ENCODE results near the gene NELL1. TPM values are rescaled to one million over a fixed set of nuclear protein-coding genes. Genes with fewer than 3 reads are reported as not detected.
"Not testable (repeated sequence)": the region's sequence is repeated elsewhere in the genome, so short reads cannot be mapped to it uniquely, and the experiment has no call there.

Gene NELL1
- total and polyA plus RNA-seq, 9 donors = 5.5 to 9.9 (median 7.6) TPM

GRCh38 chr11:21260101-21260500 lies 590.7 kb downstream of the NELL1 start:
- Histone ChIP-seq H3K4me3 (ENCODE audit: low read length) (no peak overlapping the region), H3K4me1 (ENCODE audit: control insufficient read depth, insufficient read depth, low read length) (no peaks in the 10 kb centered on the region), H3K27me3 (ENCODE audit: control insufficient read depth, insufficient read depth, low read length) (no peaks in the 10 kb centered on the region), H3K27ac (ENCODE audit: low read length) (no peak overlapping the region), H3K9me3 (replicated peaks; ENCODE audit: control insufficient read depth, low read depth, low read length) (no peaks in the 10 kb centered on the region), H3K36me3 (ENCODE audit: control insufficient read depth, insufficient read depth, low read length) (no peaks in the 10 kb centered on the region)
- DNase-seq = no peak

- H3K27ac ChIP-seq (ENCODE audit: low read length) = no peak overlapping the region
- no peak overlapping the region for H3K4me3 ChIP-seq (ENCODE audit: low read length)
- no peak for DNase-seq
- H3K27me3 ChIP-seq (ENCODE audit: control insufficient read depth, insufficient read depth, low read length) = no peaks in the 10 kb centered on the region
- no CpG with 5 or more reads among the region's 4 CpGs for WGBS (ENCODE audit: insufficient coverage)
- H3K36me3 ChIP-seq (ENCODE audit: control insufficient read depth, insufficient read depth, low read length) = no peaks in the 10 kb centered on the region
- H3K9me3 ChIP-seq (replicated peaks; ENCODE audit: control insufficient read depth, low read depth, low read length) = no peaks in the 10 kb centered on the region
- no peaks in the 10 kb centered on the region for H3K4me1 ChIP-seq (ENCODE audit: control insufficient read depth, insufficient read depth, low read length)
Measured at GRCh38 chr11:21262992-21263391, 593.6 kb downstream of the NELL1 start.

- H3K4me1 ChIP-seq (ENCODE audit: control insufficient read depth, insufficient read depth, low read length) = no peaks in the 10 kb centered on the region
- no peak overlapping the region for H3K27ac ChIP-seq (ENCODE audit: low read length)
- H3K27me3 ChIP-seq (ENCODE audit: control insufficient read depth, insufficient read depth, low read length) = no peaks in the 10 kb centered on the region
- no peaks in the 10 kb centered on the region for H3K9me3 ChIP-seq (replicated peaks; ENCODE audit: control insufficient read depth, low read depth, low read length)
- no peak for DNase-seq
- no peak overlapping the region for H3K4me3 ChIP-seq (ENCODE audit: low read length)
- no CpG with 5 or more reads among the region's 1 CpG for WGBS (ENCODE audit: insufficient coverage)
- H3K36me3 ChIP-seq (ENCODE audit: control insufficient read depth, insufficient read depth, low read length) = no peaks in the 10 kb centered on the region
Measured at GRCh38 chr11:21264125-21264524, 594.7 kb downstream of the NELL1 start.

- DNase-seq = no peak
- Histone ChIP-seq H3K27ac (ENCODE audit: low read length) (no peak overlapping the region), H3K9me3 (replicated peaks; ENCODE audit: control insufficient read depth, low read depth, low read length) (no peaks in the 10 kb centered on the region), H3K4me3 (ENCODE audit: low read length) (no peak overlapping the region), H3K27me3 (ENCODE audit: control insufficient read depth, insufficient read depth, low read length) (no peaks in the 10 kb centered on the region), H3K4me1 (ENCODE audit: control insufficient read depth, insufficient read depth, low read length) (no peaks in the 10 kb centered on the region), H3K36me3 (ENCODE audit: control insufficient read depth, insufficient read depth, low read length) (no peaks in the 10 kb centered on the region)
- WGBS (ENCODE audit: insufficient coverage) = no CpG with 5 or more reads among the region's 2 CpGs
Measured at GRCh38 chr11:21268036-21268435, 598.6 kb downstream of the NELL1 start.

- not testable (repeated sequence) for H3K36me3 ChIP-seq (ENCODE audit: control insufficient read depth, insufficient read depth, low read length); H3K27me3 ChIP-seq (ENCODE audit: control insufficient read depth, insufficient read depth, low read length); H3K27ac ChIP-seq (ENCODE audit: low read length); H3K9me3 ChIP-seq (replicated peaks; ENCODE audit: control insufficient read depth, low read depth, low read length); DNase-seq; H3K4me1 ChIP-seq (ENCODE audit: control insufficient read depth, insufficient read depth, low read length); H3K4me3 ChIP-seq (ENCODE audit: low read length)
- 80% methylated on average over 5 of the region's 6 CpGs for WGBS (ENCODE audit: insufficient coverage)
Measured at GRCh38 chr11:21272139-21272538, 602.8 kb downstream of the NELL1 start.

DNA sequence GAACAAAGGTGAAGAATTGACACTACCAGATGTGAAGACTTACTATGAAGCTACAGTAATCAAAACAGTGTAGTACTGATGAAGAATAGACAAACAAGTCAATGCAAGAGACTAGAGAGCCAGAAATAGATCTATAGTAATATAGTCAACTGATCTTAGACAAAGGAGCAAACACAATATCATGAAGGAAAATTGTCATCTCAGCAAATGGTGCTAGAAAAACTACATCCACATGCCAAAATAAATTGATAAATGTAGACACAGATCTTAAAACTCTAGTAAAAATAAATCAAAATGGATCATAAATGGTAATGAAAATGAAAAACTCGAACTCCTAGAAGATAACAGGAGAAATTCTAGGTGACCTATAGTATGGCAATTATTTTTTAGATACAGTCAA lies 609.5 kb downstream of the NELL1 start:
- WGBS (ENCODE audit: insufficient coverage) = no CpG with 5 or more reads among the region's 1 CpG
- H3K9me3 ChIP-seq (replicated peaks; ENCODE audit: control insufficient read depth, low read depth, low read length) = no peaks in the 10 kb centered on the region
- no peak for DNase-seq

DNA sequence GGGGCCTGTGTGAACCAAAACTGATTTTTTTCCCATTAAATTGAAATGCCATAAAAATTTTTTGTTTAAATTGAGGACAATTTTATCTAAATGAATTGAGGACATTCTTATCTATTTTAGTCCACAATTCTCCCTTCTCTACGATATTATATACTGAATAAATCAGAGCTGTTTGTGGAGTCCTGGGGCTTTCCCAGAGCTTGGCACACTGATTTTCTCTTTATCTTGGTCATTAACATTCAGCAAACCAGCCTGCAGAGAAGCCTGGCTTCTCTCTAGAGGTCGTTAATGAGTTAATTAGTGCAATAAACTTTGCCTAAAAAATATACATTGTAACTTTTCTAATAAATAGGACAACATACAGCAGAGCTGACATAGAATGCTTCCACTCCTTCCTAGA lies 615.7 kb downstream of the NELL1 start:
- H3K4me3 ChIP-seq (ENCODE audit: low read length) = no peak overlapping the region
- H3K9me3 ChIP-seq (replicated peaks; ENCODE audit: control insufficient read depth, low read depth, low read length) = no peaks in the 10 kb centered on the region
- H3K27me3 ChIP-seq (ENCODE audit: control insufficient read depth, insufficient read depth, low read length) = no peaks in the 10 kb centered on the region
- no peak for DNase-seq
- H3K27ac ChIP-seq (ENCODE audit: low read length) = no peak overlapping the region
- no peaks in the 10 kb centered on the region for H3K4me1 ChIP-seq (ENCODE audit: control insufficient read depth, insufficient read depth, low read length)
- WGBS (ENCODE audit: insufficient coverage) = no CpG with 5 or more reads among the region's 2 CpGs
- no peaks in the 10 kb centered on the region for H3K36me3 ChIP-seq (ENCODE audit: control insufficient read depth, insufficient read depth, low read length)

More for the DNA sequence above, 609.5 kb downstream of the NELL1 start:
- H3K4me1 ChIP-seq (ENCODE audit: control insufficient read depth, insufficient read depth, low read length) = no peaks in the 10 kb centered on the region
- H3K4me3 ChIP-seq (ENCODE audit: low read length) = no peak overlapping the region
- no peaks in the 10 kb centered on the region for H3K36me3 ChIP-seq (ENCODE audit: control insufficient read depth, insufficient read depth, low read length)
- H3K27ac ChIP-seq (ENCODE audit: low read length) = no peak overlapping the region
- H3K27me3 ChIP-seq (ENCODE audit: control insufficient read depth, insufficient read depth, low read length) = no peaks in the 10 kb centered on the region

- Histone ChIP-seq H3K36me3 (ENCODE audit: control insufficient read depth, insufficient read depth, low read length) (no peaks in the 10 kb centered on the region), H3K4me3 (ENCODE audit: low read length) (no peak overlapping the region), H3K9me3 (replicated peaks; ENCODE audit: control insufficient read depth, low read depth, low read length) (no peaks in the 10 kb centered on the region), H3K27me3 (ENCODE audit: control insufficient read depth, insufficient read depth, low read length) (no peaks in the 10 kb centered on the region), H3K4me1 (ENCODE audit: control insufficient read depth, insufficient read depth, low read length) (no peaks in the 10 kb centered on the region), H3K27ac (ENCODE audit: low read length) (no peak overlapping the region)
- 67% methylated on average over 1 of the region's 4 CpGs for WGBS (ENCODE audit: insufficient coverage)
- DNase-seq = no peak
Measured at GRCh38 chr11:21289686-21290085, 620.3 kb downstream of the NELL1 start.

DNA sequence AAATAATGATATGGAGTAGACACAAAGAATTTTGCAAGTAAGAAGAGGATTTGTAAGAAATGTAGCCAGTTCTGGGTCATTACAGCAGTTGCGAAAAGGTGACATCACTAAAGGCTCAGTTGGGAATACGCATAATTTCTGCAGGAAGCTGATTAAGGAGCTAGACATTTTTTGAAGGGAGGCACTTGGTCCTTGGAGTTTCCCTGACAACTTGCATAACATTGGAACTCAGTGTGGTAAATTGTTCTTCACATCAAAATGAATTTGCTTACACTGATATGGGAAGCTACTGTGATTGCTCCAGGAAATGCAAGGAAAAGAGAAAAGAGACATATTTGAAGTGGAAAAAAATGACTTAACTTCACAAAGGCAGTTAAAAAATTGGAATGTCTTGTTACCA lies 626.1 kb downstream of the NELL1 start:
- H3K36me3 ChIP-seq (ENCODE audit: control insufficient read depth, insufficient read depth, low read length) = no peaks in the 10 kb centered on the region
- H3K4me3 ChIP-seq (ENCODE audit: low read length) = no peak overlapping the region
- no peaks in the 10 kb centered on the region for H3K4me1 ChIP-seq (ENCODE audit: control insufficient read depth, insufficient read depth, low read length)
- no peak overlapping the region for H3K27ac ChIP-seq (ENCODE audit: low read length)
- H3K27me3 ChIP-seq (ENCODE audit: control insufficient read depth, insufficient read depth, low read length) = no peaks in the 10 kb centered on the region
- DNase-seq = peak; percentile 1
- whole genome bisulfite sequencing (ENCODE audit: insufficient coverage) = 69% methylated on average over 2 of the region's 2 CpGs
- H3K9me3 ChIP-seq (replicated peaks; ENCODE audit: control insufficient read depth, low read depth, low read length) = no peaks in the 10 kb centered on the region

DNA sequence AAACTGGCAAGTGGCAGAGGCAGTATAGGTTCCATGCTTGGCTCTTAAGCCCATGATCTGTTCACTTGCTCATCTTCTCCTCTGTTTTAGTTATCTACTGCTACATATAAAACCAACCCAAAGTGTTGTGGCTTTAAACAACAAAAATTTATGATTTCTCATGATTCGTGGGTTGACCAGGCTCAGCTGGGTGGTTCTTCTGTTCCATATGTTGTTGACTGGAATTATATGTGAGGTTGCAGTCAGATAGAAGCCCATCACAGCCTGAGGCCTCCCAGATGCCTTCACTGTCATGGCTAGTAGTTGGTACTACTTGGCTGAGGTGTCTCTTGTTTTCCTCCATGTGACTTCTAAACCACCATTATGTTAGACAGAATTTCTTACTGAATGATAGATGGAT lies 632.6 kb downstream of the NELL1 start:
- Histone ChIP-seq H3K4me1 (ENCODE audit: control insufficient read depth, insufficient read depth, low read length) (no peaks in the 10 kb centered on the region), H3K27me3 (ENCODE audit: control insufficient read depth, insufficient read depth, low read length) (no peaks in the 10 kb centered on the region), H3K36me3 (ENCODE audit: control insufficient read depth, insufficient read depth, low read length) (no peaks in the 10 kb centered on the region), H3K27ac (ENCODE audit: low read length) (no peak overlapping the region), H3K4me3 (ENCODE audit: low read length) (no peak overlapping the region), H3K9me3 (replicated peaks; ENCODE audit: control insufficient read depth, low read depth, low read length) (no peaks in the 10 kb centered on the region)
- WGBS (ENCODE audit: insufficient coverage) = 80% methylated on average over 1 of the region's 1 CpG
- DNase-seq = no peak

GRCh38 chr11:21306739-21307358 lies 637.5 kb downstream of the NELL1 start:
- H3K36me3 ChIP-seq (ENCODE audit: control insufficient read depth, insufficient read depth, low read length) = no peaks in the 10 kb centered on the region
- no peak for DNase-seq
- WGBS (ENCODE audit: insufficient coverage) = no CpG with 5 or more reads among the region's 4 CpGs
- H3K4me3 ChIP-seq (ENCODE audit: low read length) = no peak overlapping the region
- H3K27me3 ChIP-seq (ENCODE audit: control insufficient read depth, insufficient read depth, low read length) = no peaks in the 10 kb centered on the region
- H3K4me1 ChIP-seq (ENCODE audit: control insufficient read depth, insufficient read depth, low read length) = no peaks in the 10 kb centered on the region
- no peaks in the 10 kb centered on the region for H3K9me3 ChIP-seq (replicated peaks; ENCODE audit: control insufficient read depth, low read depth, low read length)
- H3K27ac ChIP-seq (ENCODE audit: low read length) = no peak overlapping the region
